GM12864 (cell line): Measurements from ENCODE around the gene MARCOL.

Experiments used
- DNase-seq: peaks from one replicate; pipeline ENCODE4 v3.0.0-alpha.2; 2011; ENCODE audit warnings: low read depth
- H3K4me3 ChIP-seq: 2 replicates; pipeline ENCODE4 v1.5.1; 2011; ENCODE audit warnings: mild to moderate bottlenecking, low read depth, low read length, control low read depth
- CTCF ChIP-seq: IDR thresholded peaks from 2 replicates; pipeline ENCODE4 v1.5.1; 2011; ENCODE audit warnings: low read depth, mild to moderate bottlenecking, moderate library complexity, low read length, control low read depth, inconsistent platforms; ENCODE audit errors: missing control alignments

The MARCOL gene

GRCh38 chr5:148224117-148224742 lies 14.1 kb upstream of the MARCOL start:
- no peak overlapping the region for H3K4me3 ChIP-seq
- TF ChIP-seq CTCF = no peak

GRCh38 chr5:148228392-148228984 lies 9.8 kb upstream of the MARCOL start:
- no peak for TF ChIP-seq CTCF
- no peak for DNase-seq
- no peak overlapping the region for H3K4me3 ChIP-seq

More at GRCh38 chr5:148224117-148224742, 14.1 kb upstream of the MARCOL start:
- DNase-seq = no peak

GRCh38 chr5:148229840-148230239 lies 8.5 kb upstream of the MARCOL start:
- no peak for DNase-seq
- no peak for TF ChIP-seq CTCF
- H3K4me3 ChIP-seq = no peak overlapping the region

- no peak for DNase-seq
- H3K4me3 ChIP-seq = no peak overlapping the region
- TF ChIP-seq CTCF = no peak
These were observed 8.1 kb upstream of the MARCOL start for GRCh38 chr5:148230240-148230639.

- TF ChIP-seq CTCF = no peak
- no peak for DNase-seq
- H3K4me3 ChIP-seq = no peak overlapping the region
These were observed 424 bp upstream of the MARCOL start for GRCh38 chr5:148237785-148238417.

- H3K4me3 ChIP-seq = no peak overlapping the region
- TF ChIP-seq CTCF = no peak
- DNase-seq = no peak
These were observed 10.6 kb downstream of the MARCOL start for GRCh38 chr5:148248894-148249293.
